ENCODE data around the gene ADAMTS2. TPM values are rescaled to one million over a fixed set of nuclear protein-coding genes. Genes with fewer than 3 reads are reported as not detected.

ADAMTS2 gene
- total RNA-seq, 1 donor from 2014 or later, result not detected

- intact Hi-C loops (cut with micrococcal nuclease), result no loop called here
- no peaks in the 10 kb centered on the region for H3K27me3 Mint-ChIP-seq
These were observed 87.0 kb downstream of the ADAMTS2 start for GRCh38 chr5:179258001-179258921.

GRCh38 chr5:179257176-179257682 lies 88.0 kb downstream of the ADAMTS2 start:
- intact Hi-C loops (cut with micrococcal nuclease), result no loop called here
- DNase-seq, result peak; percentile 11
- Mint-ChIP-seq H3K27ac (no peak overlapping the region), H3K9me3 (no peaks in the 10 kb centered on the region), H3K27me3 (no peaks in the 10 kb centered on the region), H3K36me3 (ENCODE audit: low read depth) (no peaks in the 10 kb centered on the region), H3K4me3 (no peak overlapping the region), H3K4me1 (no peaks in the 10 kb centered on the region)
- ChIA-PET POLR2A (no interaction called here), CTCF (no interaction called here)
- no peak for ATAC-seq (ENCODE audit: low read depth)
- no peak for TF ChIP-seq CTCF (IDR thresholded peaks at IDR 0.05)

More at GRCh38 chr5:179258001-179258921, 87.0 kb downstream of the ADAMTS2 start:
- H3K36me3 Mint-ChIP-seq (ENCODE audit: low read depth), result no peaks in the 10 kb centered on the region
- DNase-seq (peak; percentile 5), ATAC-seq (ENCODE audit: low read depth) (no peak)
- no peak overlapping the region for H3K4me3 Mint-ChIP-seq
- no peak for TF ChIP-seq CTCF (IDR thresholded peaks at IDR 0.05)
- no peak overlapping the region for H3K27ac Mint-ChIP-seq
- ChIA-PET POLR2A (no interaction called here), CTCF (no interaction called here)
- H3K9me3 Mint-ChIP-seq, result no peaks in the 10 kb centered on the region
- H3K4me1 Mint-ChIP-seq, result no peaks in the 10 kb centered on the region

GRCh38 chr5:179256328-179257175 lies 88.7 kb downstream of the ADAMTS2 start:
- Mint-ChIP-seq H3K4me1 (no peaks in the 10 kb centered on the region), H3K9me3 (no peaks in the 10 kb centered on the region), H3K27me3 (no peaks in the 10 kb centered on the region), H3K27ac (no peak overlapping the region), H3K4me3 (no peak overlapping the region), H3K36me3 (ENCODE audit: low read depth) (no peaks in the 10 kb centered on the region)
- no peak for ATAC-seq (ENCODE audit: low read depth)
- TF ChIP-seq CTCF (IDR thresholded peaks at IDR 0.05), result no peak
- POLR2A ChIA-PET, result no interaction called here
- intact Hi-C loops (cut with micrococcal nuclease), result no loop called here
- CTCF ChIA-PET, result no interaction called here
- DNase-seq, result peak; percentile 8

- Mint-ChIP-seq H3K27ac (no peak overlapping the region), H3K4me1 (no peaks in the 10 kb centered on the region), H3K4me3 (no peak overlapping the region), H3K36me3 (ENCODE audit: low read depth) (no peaks in the 10 kb centered on the region), H3K9me3 (no peaks in the 10 kb centered on the region), H3K27me3 (no peaks in the 10 kb centered on the region)
- DNase-seq (peak; percentile 4), ATAC-seq (ENCODE audit: low read depth) (no peak)
- CTCF ChIA-PET, result no interaction called here
- POLR2A ChIA-PET, result no interaction called here
- intact Hi-C loops (cut with micrococcal nuclease), result no loop called here
- no peak for TF ChIP-seq CTCF (IDR thresholded peaks at IDR 0.05)
These were observed 89.5 kb downstream of the ADAMTS2 start for GRCh38 chr5:179255527-179256327.

Measured in activated B cell treated with CpG ODN at 0.5 μM for 24 hours (primary cell).